Measurements from ENCODE around the gene POU6F2.

POU6F2 gene

GRCh38 chr7:39413636-39414223 is 436.0 kb downstream of the POU6F2 start:
- no peak for DNase-seq

GRCh38 chr7:39414224-39415035 is 436.7 kb downstream of the POU6F2 start:
- peak; percentile 20 to 34 for DNase-seq

GRCh38 chr7:39415091-39415787 is 437.5 kb downstream of the POU6F2 start:
- DNase-seq, result no peak

GRCh38 chr7:39416866-39417265 is 439.2 kb downstream of the POU6F2 start:
- no peak for DNase-seq

DNA sequence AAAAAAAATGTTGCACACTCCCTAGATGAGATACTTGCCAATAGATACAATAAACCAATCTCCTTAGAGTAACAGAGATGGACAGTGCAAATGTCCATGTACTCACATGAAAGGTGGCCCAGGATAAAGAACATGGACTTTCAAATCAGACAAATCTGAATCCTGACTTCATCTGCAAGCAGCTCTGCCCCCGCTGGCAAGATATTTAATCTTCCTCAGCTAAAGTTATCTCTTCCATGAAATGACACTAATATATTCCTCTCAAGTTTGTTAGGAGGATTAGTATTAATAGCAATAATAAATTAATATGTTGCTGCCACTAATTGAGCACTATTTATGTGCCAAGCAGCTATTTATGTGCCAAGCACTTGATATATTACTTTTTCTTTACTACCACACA is 439.9 kb downstream of the POU6F2 start:
- no peak for DNase-seq

DNA sequence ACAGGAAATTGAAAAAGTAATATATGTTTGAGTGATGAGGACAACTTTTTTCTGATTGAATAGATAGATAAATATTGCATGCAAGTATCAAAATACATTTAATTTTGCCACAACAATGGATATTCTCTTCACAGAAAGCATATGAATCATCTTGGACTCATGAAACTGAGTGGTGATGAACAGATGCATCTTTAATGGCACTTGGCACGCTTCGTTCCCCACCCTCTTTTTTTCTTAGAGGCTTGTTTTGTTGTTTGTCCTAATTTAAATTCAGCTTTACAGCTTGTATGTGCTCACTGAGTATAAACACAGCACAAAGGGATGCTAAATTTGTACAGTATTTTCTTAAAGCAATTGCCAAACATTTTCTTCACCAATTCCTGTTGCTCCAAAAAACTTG is 443.5 kb downstream of the POU6F2 start:
- DNase-seq, result no peak

- DNase-seq, result no peak
Measured at GRCh38 chr7:39421661-39422060, 444.0 kb downstream of the POU6F2 start.

DNA sequence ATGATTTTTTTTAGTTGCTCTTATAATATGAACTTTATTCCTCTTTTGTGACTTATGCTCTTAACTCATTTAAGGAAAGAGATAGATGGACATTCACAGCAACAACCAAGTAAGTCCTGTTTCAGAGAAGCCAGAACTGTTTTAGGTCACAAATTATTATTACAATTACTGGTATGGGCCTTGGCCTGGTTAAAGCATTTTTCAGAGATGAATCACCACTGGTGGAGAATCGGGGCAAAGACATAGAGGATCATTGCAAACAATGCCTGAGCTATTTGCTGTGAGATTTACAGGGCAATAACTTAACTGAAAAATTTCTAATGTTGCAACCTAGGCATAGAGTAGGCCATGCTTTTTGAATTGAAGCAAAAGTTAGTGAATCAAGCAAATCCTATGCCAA is 450.5 kb downstream of the POU6F2 start:
- no peak for DNase-seq

DNA sequence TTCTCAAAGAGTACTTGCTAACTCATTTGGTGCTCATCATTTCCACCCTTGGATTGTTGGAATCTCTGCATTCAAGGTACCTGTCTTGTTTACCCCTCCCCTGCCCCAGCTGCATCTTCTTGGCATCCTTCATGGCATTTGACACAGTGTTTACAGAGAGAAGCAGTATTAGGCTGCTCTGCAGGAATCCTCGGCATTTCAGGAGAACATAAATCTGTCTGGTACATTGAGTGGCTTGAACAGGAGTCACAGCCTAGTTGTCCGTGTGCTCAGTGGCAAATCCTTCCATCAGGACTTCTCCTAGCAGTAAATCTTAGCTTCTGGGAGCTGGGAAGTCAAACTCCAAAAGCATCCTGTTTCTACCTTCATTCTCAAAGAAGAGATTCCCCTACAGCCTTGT is 451.7 kb downstream of the POU6F2 start:
- no peak for DNase-seq

- no peak for DNase-seq
Measured at GRCh38 chr7:39430441-39430840, 452.7 kb downstream of the POU6F2 start.

DNA sequence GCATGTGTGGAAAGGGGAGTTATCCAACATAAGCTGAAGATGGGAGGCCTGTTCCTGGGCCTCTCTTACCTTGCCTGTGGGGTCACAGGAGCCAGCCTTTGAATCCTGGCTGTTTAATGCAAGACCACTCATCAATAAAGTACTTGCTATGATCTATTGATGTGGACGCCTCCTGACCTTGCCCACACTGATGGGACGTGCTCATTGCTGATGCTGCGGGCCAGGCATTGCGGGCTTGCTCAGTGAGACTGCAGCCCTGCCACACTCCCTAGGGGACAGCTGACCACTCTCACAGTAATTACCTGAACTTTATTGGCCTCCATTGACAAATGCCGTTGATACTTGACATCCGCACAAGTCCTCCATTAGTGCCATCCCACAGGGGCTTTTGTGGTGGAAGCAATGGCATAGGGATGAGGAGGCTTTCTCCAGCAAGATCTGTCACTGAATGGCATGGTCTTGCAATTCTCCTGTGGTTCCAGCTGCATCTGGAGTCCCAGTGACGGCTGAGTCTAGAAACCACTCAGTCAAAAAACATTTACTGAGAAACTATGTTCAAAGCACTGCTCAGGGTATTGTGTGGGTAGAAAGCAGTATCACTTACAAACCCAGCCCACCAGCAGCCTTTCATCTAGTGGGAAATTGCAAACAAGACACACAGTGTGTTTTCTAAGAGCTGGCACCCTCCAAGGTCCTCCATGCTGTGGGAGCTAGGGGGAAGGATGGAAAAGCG is 453.4 kb downstream of the POU6F2 start:
- no peak for DNase-seq

DNA sequence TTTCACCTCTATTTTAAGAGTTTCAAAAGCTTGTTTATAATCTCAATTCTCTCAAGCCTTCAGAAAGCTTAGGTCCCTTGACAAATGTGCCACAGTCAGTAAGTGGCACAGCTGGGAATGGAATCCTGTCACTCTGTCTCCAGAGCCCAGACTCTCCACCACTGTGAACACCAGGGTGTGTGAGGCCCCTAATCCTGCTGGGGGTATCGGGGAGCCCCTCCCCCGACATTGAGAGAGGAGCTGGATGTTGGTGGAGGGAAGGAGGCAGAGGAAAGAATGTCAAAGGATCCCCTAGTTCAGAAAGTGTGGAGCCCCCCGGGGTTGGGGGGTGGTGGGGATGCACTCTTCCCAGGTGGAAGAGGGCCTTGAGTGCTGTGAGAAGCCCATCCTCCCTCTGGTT is 454.7 kb downstream of the POU6F2 start:
- DNase-seq, result no peak

DNA sequence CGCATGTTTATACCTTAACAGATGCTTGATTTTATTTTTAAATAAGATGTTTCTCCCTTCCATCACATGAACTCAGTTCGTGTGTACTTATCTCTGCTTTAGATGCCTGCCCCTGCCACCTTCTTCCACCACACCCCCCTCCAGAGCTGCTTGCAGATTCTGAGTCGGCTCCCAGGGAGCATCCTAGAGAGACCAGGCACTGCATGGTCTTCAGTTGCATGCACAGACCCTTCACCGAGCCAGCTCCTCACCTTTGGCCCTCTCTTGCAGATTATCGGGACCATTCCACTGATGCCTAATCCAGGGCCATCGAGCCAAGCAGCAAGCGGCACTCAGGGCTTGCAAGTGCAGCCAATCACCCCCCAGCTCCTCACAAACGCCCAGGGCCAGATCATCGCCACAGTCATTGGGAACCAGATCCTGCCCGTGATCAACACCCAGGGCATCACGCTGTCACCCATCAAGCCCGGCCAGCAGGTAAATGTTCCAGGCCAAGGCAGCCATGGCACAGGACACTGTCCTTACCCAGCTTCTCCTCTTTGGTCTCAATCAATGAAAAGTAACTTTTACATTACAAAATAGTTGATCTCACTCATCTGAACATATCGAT is 455.2 kb downstream of the POU6F2 start:
- no peak for DNase-seq

- no peak for DNase-seq
Measured at GRCh38 chr7:39433550-39433949, 455.8 kb downstream of the POU6F2 start.

GRCh38 chr7:39434012-39434411 is 456.3 kb downstream of the POU6F2 start:
- DNase-seq, result no peak

GRCh38 chr7:39446546-39446945 is 468.8 kb downstream of the POU6F2 start:
- DNase-seq, result no peak

- DNase-seq, result no peak
Measured at GRCh38 chr7:39451901-39452300, 474.2 kb downstream of the POU6F2 start.

GRCh38 chr7:39453743-39454355 is 476.1 kb downstream of the POU6F2 start:
- peak; percentile 49 to 55 for DNase-seq

- no peak for DNase-seq
Measured at GRCh38 chr7:39458061-39458745, 480.5 kb downstream of the POU6F2 start.

DNA sequence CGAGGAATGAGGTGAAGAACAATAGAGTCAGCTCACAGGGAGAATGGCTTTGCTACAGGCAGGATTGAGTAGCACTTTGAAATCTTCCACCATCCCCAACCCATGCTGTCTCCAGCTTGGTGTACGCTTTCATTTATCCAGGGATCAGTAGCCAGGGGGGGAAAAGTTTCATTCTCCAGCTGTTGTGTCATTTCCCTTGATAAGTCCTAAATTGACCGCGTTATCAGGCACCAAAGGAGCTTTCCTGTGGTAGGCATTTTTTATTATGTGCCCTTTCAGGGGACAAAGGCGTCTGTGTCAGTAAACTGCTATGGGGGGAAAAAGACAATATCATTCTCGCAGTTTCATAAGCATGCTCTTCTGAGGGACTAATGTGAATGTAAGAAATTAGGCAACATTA is 481.9 kb downstream of the POU6F2 start:
- DNase-seq, result no peak

DNA sequence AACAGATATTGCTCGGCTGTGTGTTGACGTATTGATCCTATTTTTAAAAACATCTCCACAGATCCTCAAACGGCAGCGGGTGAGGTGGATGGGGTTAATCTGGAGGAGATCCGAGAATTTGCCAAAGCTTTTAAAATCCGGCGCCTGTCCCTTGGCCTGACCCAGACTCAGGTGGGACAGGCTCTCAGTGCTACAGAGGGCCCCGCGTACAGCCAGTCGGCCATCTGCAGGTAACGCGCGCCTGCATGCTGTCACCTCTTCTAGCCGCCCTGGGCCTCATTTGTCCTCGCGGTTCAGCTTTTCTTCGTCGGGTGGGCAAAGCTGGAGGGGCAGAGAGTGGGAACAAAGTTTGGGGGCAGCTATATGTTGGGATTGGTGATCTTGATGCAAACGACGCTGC is 482.8 kb downstream of the POU6F2 start:
- DNase-seq, result no peak

- DNase-seq, result no peak
Measured at GRCh38 chr7:39461263-39461820, 483.6 kb downstream of the POU6F2 start.

Data from stimulated activated CD4-positive, alpha-beta T cell treated with anti-CD3 and anti-CD28 coated beads, Interleukin-2, amount 100 ng/mL, for 48 hours (primary cell).